ENCODE measurements around the gene SDF2L1. TPM values are rescaled to one million over a fixed set of nuclear protein-coding genes. Genes with fewer than 3 reads are reported as not detected.
"Not testable (repeated sequence)": the region's sequence is repeated elsewhere in the genome, so short reads cannot be mapped to it uniquely, and the experiment has no call there.

Gene SDF2L1
- total RNA-seq, 2 experiments from 2014 or later = 21.7 to 22.3 TPM

DNA sequence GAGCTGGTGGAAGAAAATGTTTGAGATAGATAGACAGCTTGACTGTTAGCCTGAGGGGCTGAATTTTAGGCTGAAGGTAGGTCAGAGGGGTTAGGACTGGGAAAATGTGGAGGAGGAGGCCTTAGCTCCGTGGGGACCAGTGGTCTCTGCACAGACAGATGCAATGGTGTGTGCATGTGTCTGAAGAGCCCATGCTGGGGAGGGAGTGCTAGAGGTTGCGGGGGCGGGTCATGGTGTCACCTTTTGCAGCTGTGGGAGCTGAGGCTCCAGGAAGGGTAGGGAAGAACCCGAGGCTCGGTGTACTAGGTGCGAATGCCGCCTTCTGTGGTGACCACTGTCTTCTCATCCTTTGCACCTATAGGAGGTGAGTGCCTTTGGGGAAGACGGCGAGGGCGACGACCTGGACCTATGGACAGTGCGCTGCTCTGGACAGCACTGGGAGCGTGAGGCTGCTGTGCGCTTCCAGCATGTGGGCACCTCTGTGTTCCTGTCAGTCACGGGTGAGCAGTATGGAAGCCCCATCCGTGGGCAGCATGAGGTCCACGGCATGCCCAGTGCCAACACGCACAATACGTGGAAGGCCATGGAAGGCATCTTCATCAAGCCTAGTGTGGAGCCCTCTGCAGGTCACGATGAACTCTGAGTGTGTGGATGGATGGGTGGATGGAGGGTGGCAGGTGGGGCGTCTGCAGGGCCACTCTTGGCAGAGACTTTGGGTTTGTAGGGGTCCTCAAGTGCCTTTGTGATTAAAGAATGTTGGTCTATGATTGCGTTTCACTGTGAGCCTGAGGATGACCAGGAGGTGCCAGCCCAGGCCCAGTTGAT is 1.6 kb downstream of the SDF2L1 start:
- intact Hi-C loops (cut with micrococcal nuclease) = loop anchor here (1.0 kb wide), 1 partner anchor 13 kb away; no protein-coding TSS in a partner anchor
- peak overlapping the region; percentile 73 for H3K27ac Mint-ChIP-seq
- peak overlapping the region; percentile 90 for H3K4me3 Mint-ChIP-seq
- CTCF ChIA-PET = interaction anchor here (1.2 to 12.4 kb wide), 7 partner anchors 13 to 71 kb away, joined by 3 to 208 read pairs (median 7); partner anchors contain the start of genes CCDC116 and YDJC
- no peaks in the 10 kb centered on the region for H3K9me3 Mint-ChIP-seq
- H3K27me3 Mint-ChIP-seq (ENCODE audit: low read depth) = no peaks in the 10 kb centered on the region
- H3K36me3 Mint-ChIP-seq (ENCODE audit: low read depth) = peaks cover 25% of the 10 kb centered on the region
- peak; percentile 25 for DNase-seq
- peaks cover 30% of the 10 kb centered on the region for H3K4me1 Mint-ChIP-seq (ENCODE audit: low read depth)

DNA sequence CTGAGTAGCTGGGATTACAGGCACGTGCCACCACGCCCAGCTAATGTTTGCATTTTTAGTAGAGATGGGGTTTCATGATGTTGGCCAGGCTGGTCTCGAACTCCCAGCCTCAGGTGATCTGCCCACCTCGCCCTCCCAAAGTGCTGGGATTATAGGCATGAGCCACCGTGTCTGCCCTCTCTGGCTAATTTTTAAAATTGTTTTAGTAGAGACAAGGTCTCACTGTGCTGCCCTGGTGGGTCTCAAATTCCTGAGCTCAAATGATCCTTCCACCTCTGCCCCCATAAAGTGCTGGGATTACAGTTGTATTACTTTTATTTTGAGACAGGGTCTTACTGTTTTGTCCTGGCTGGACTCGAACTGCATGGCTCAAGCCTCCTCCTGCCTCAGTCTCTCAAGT is 3.4 kb downstream of the SDF2L1 start:
- Mint-ChIP-seq H3K36me3 (ENCODE audit: low read depth) (peaks cover 33% of the 10 kb centered on the region), H3K4me1 (ENCODE audit: low read depth) (peaks cover 34% of the 10 kb centered on the region)
- H3K27ac Mint-ChIP-seq; H3K27me3 Mint-ChIP-seq (ENCODE audit: low read depth); H3K4me3 Mint-ChIP-seq; H3K9me3 Mint-ChIP-seq; DNase-seq; intact Hi-C loops (cut with micrococcal nuclease): not testable (repeated sequence)
- CTCF ChIA-PET = interaction anchor here (1.0 to 12.4 kb wide), 6 partner anchors 9 to 269 kb away, joined by 3 to 208 read pairs (median 6); partner anchors contain the start of genes CCDC116 and YDJC

DNA sequence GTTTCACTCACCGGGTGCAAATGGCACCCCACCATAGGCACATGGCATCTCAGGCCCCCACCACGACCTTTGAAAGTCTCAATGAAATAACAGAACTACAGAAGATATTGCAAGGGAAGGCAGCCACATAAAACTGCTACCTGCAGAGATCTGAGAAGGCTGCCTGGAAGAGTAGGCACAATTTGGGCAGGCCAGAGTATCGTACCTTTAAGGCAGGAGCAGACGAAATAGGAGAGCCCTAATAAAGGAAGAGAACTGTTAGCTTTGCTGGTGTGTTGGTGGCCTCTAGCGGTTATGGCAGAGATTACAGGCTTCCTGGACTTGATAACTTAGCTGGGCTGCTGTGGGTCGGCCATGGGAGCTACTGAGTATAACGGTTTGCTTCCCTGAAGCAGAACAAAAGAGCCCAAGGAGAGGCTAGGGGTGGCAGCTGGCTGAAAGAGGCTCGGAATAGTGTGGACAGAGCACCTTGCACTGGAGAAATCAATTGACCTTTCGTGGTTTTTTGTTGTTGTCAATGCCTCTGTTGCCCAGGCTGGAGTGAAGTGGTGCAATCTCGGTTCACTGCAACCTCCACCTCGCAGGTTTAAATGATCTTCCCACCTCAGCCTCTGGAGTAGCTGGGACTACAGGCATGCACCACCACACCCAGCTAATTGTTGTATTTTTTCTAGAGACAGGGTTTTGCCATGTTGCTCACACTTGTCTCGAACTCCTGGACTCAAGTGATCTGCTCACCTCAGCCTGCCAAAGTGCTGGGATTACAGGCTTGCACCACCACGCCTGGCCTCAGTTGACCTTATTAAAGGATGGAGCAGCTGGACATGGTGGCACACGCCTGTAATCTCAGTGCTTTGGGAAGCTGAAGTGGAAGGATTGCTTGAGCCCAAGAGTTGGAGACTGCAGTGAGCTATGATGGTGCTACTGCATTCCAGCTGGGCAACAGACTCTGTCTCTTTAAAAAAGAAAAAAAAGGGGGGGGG is 4.8 kb downstream of the SDF2L1 start:
- Mint-ChIP-seq H3K36me3 (ENCODE audit: low read depth) (peaks cover 33% of the 10 kb centered on the region), H3K4me1 (ENCODE audit: low read depth) (peaks cover 37% of the 10 kb centered on the region), H3K27ac (no peak overlapping the region), H3K27me3 (ENCODE audit: low read depth) (no peaks in the 10 kb centered on the region), H3K4me3 (no peak overlapping the region), H3K9me3 (no peaks in the 10 kb centered on the region)
- intact Hi-C loops (cut with micrococcal nuclease) = no loop called here
- CTCF ChIA-PET = interaction anchor here (0.7 to 12.4 kb wide), 13 partner anchors 10 to 80 kb away, joined by 3 to 208 read pairs (median 5); partner anchors contain the start of genes CCDC116 and YDJC
- DNase-seq = peak; percentile 91

- peaks cover 25% of the 10 kb centered on the region for H3K4me1 Mint-ChIP-seq (ENCODE audit: low read depth)
- DNase-seq = no peak
- H3K36me3 Mint-ChIP-seq (ENCODE audit: low read depth) = peaks cover 25% of the 10 kb centered on the region
- H3K27me3 Mint-ChIP-seq (ENCODE audit: low read depth) = no peaks in the 10 kb centered on the region
- no peaks in the 10 kb centered on the region for H3K9me3 Mint-ChIP-seq
- CTCF ChIA-PET = interaction anchor here (12.4 kb wide), 1 partner anchor 22 kb away, joined by 208 read pairs; the partner anchor contains the start of genes CCDC116 and YDJC
- intact Hi-C loops (cut with micrococcal nuclease) = loop anchor here (5.0 to 10.0 kb wide), 2 partner anchors 33 to 55 kb away; no protein-coding TSS in a partner anchor
- H3K27ac Mint-ChIP-seq = no peak overlapping the region
- H3K4me3 Mint-ChIP-seq = no peak overlapping the region
These were observed 8.2 kb downstream of the SDF2L1 start for GRCh38 chr22:21650280-21650679.

GRCh38 chr22:21650823-21651520 is 8.9 kb downstream of the SDF2L1 start:
- Mint-ChIP-seq H3K27me3 (ENCODE audit: low read depth) (no peaks in the 10 kb centered on the region), H3K27ac (peak overlapping the region; percentile 75), H3K36me3 (ENCODE audit: low read depth) (peaks cover 21% of the 10 kb centered on the region), H3K9me3 (no peaks in the 10 kb centered on the region), H3K4me3 (peak overlapping the region; percentile 88), H3K4me1 (ENCODE audit: low read depth) (peaks cover 23% of the 10 kb centered on the region)
- intact Hi-C loops (cut with micrococcal nuclease) = loop anchor here (5.0 to 10.0 kb wide), 2 partner anchors 34 to 56 kb away; no protein-coding TSS in a partner anchor
- CTCF ChIA-PET = interaction anchor here (0.7 to 2.6 kb wide), 2 partner anchors 8 to 129 kb away, joined by 4 to 10 read pairs; partner anchors contain the start of gene SDF2L1
- no peak for DNase-seq

GRCh38 chr22:21651521-21652009 is 9.5 kb downstream of the SDF2L1 start:
- peak; percentile 23 for DNase-seq

GRCh38 chr22:21652010-21652546 is 10.0 kb downstream of the SDF2L1 start:
- CTCF ChIA-PET = interaction anchor here (2.6 kb wide), 1 partner anchor 10 kb away, joined by 10 read pairs; the partner anchor contains the start of gene SDF2L1

More at GRCh38 chr22:21651521-21652009, 9.5 kb downstream of the SDF2L1 start:
- H3K4me3 Mint-ChIP-seq = peak overlapping the region; percentile 88
- no peaks in the 10 kb centered on the region for H3K9me3 Mint-ChIP-seq
- H3K36me3 Mint-ChIP-seq (ENCODE audit: low read depth) = peaks cover 15% of the 10 kb centered on the region
- H3K27ac Mint-ChIP-seq = peak overlapping the region; percentile 75
- H3K4me1 Mint-ChIP-seq (ENCODE audit: low read depth) = peaks cover 22% of the 10 kb centered on the region
- intact Hi-C loops (cut with micrococcal nuclease) = loop anchor here (1.0 to 10.0 kb wide), 4 partner anchors 9 to 57 kb away; partner anchors contain the start of gene SDF2L1
- CTCF ChIA-PET = interaction anchor here (0.7 to 2.6 kb wide), 2 partner anchors 9 to 129 kb away, joined by 4 to 10 read pairs; partner anchors contain the start of gene SDF2L1
- no peaks in the 10 kb centered on the region for H3K27me3 Mint-ChIP-seq (ENCODE audit: low read depth)

GRCh38 chr22:21652547-21653545 is 10.7 kb downstream of the SDF2L1 start:
- DNase-seq = no peak
- H3K27me3 Mint-ChIP-seq (ENCODE audit: low read depth) = no peaks in the 10 kb centered on the region
- peak overlapping the region; percentile 88 for H3K4me3 Mint-ChIP-seq
- intact Hi-C loops (cut with micrococcal nuclease) = loop anchor here (1.0 to 10.0 kb wide), 4 partner anchors 11 to 58 kb away; partner anchors contain the start of gene SDF2L1
- peaks cover 12% of the 10 kb centered on the region for H3K36me3 Mint-ChIP-seq (ENCODE audit: low read depth)
- H3K27ac Mint-ChIP-seq = no peak overlapping the region
- CTCF ChIA-PET = interaction anchor here (1.1 to 2.6 kb wide), 2 partner anchors 10 to 285 kb away, joined by 3 to 10 read pairs; partner anchors contain the start of gene SDF2L1
- H3K9me3 Mint-ChIP-seq = no peaks in the 10 kb centered on the region
- peaks cover 26% of the 10 kb centered on the region for H3K4me1 Mint-ChIP-seq (ENCODE audit: low read depth)

More at GRCh38 chr22:21652010-21652546, 10.0 kb downstream of the SDF2L1 start:
- H3K27me3 Mint-ChIP-seq (ENCODE audit: low read depth) = no peaks in the 10 kb centered on the region
- peaks cover 13% of the 10 kb centered on the region for H3K36me3 Mint-ChIP-seq (ENCODE audit: low read depth)
- H3K4me1 Mint-ChIP-seq (ENCODE audit: low read depth) = peaks cover 25% of the 10 kb centered on the region
- intact Hi-C loops (cut with micrococcal nuclease) = loop anchor here (1.0 to 10.0 kb wide), 4 partner anchors 10 to 57 kb away; partner anchors contain the start of gene SDF2L1
- peak; percentile 94 for DNase-seq
- peak overlapping the region; percentile 88 for H3K4me3 Mint-ChIP-seq
- H3K9me3 Mint-ChIP-seq = no peaks in the 10 kb centered on the region
- H3K27ac Mint-ChIP-seq = peak overlapping the region; percentile 75

- Mint-ChIP-seq H3K36me3 (ENCODE audit: low read depth) (peaks cover 2% of the 10 kb centered on the region), H3K27me3 (ENCODE audit: low read depth) (no peaks in the 10 kb centered on the region), H3K9me3 (no peaks in the 10 kb centered on the region), H3K4me3 (peak overlapping the region; percentile 67), H3K27ac (no peak overlapping the region), H3K4me1 (ENCODE audit: low read depth) (peaks cover 13% of the 10 kb centered on the region)
- DNase-seq = no peak
- CTCF ChIA-PET = interaction anchor here (0.6 to 1.2 kb wide), 4 partner anchors 11 to 756 kb away, joined by 3 to 9 read pairs (median 4); no protein-coding TSS in a partner anchor
- intact Hi-C loops (cut with micrococcal nuclease) = loop anchor here (10.0 kb wide), 1 partner anchor 62 kb away; no protein-coding TSS in a partner anchor
These were observed 14.9 kb downstream of the SDF2L1 start for GRCh38 chr22:21657020-21657359.

All from activated naive CD4-positive, alpha-beta T cell treated with anti-CD3 and anti-CD28 coated beads for 36 hours (primary cell).